Gastrocnemius medialis (tissue), 4 donors: Measurements from ENCODE around the gene KCNJ1.

ENCODE experiments used
- CTCF ChIP-seq, 5 experiments: fragments of 450-650 bp in 3 of 5; fragments of 200-600 bp in 2 of 5; sonication (generic) in 2 of 5; IDR thresholded peaks in 4 of 5; conservative IDR thresholded peaks in 1 of 5; 1 replicate in 4 of 5; 2 replicates in 1 of 5; pipeline ENCODE4 v1.5.1; 2016 to 2019; ENCODE audit warnings: antibody characterized with exemption in 5 of 5, mild to moderate bottlenecking in 3 of 5, moderate library complexity in 3 of 5
- POLR2A ChIP-seq, 2 donors: fragments of 450-650 bp; IDR thresholded peaks; one replicate each; pipeline ENCODE4 v1.6.1; 2017; ENCODE audit warnings: antibody characterized with exemption in 2 of 2, mild to moderate bottlenecking in 2 of 2, moderate library complexity in 2 of 2

GRCh38 chr11:128813729-128814128 lies 53.4 kb downstream of the KCNJ1 start:
- TF ChIP-seq CTCF (IDR thresholded peaks at IDR 0.05 in 4 of 5, conservative IDR thresholded peaks at IDR 0.05 in 1 of 5) (no peak), POLR2A (IDR thresholded peaks at IDR 0.05) (no peak)
